H7 (cell line): ENCODE measurements around the gene GLMP. TPM values are rescaled to one million over a fixed set of nuclear protein-coding genes. Genes with fewer than 3 reads are reported as not detected.

Source experiments
- DNase-seq: peaks from one replicate; pipeline ENCODE4 v3.0.0; 2012
- H3K27me3 ChIP-seq: 2 replicates; pipeline ENCODE4 v1.6.0; 2011; ENCODE audit warnings: mild to moderate bottlenecking, low read length; ENCODE audit not compliant: control insufficient read depth, insufficient read depth
- H3K36me3 ChIP-seq: replicated peaks from 2 replicates; pipeline ENCODE4 v1.5.1; 2011; ENCODE audit warnings: low read length; ENCODE audit not compliant: control insufficient read depth, insufficient read depth
- H3K4me3 ChIP-seq: 2 replicates; pipeline ENCODE4 v1.5.1; 2011; ENCODE audit warnings: low read depth, mild to moderate bottlenecking, control low read depth, low read length, moderate library complexity; ENCODE audit not compliant: insufficient read depth
- total RNA-seq: library from RNA; depleted of rRNA; stranded (reverse); fragments of >200 nt; shearing (Covaris generic); gene quantifications from 2 replicates; pipeline ENCODE4 v1.2.3, GENCODE V29; 2014

Gene GLMP
- total RNA-seq, 1 experiment from 2014 or later = 120 TPM

- no peak overlapping the region for H3K4me3 ChIP-seq
- no peaks in the 10 kb centered on the region for H3K27me3 ChIP-seq
- peaks cover 30% of the 10 kb centered on the region for H3K36me3 ChIP-seq
- no peak for DNase-seq
Observed at GRCh38 chr1:156279837-156280236, 15.6 kb downstream of the GLMP start.

GRCh38 chr1:156276966-156277381, 18.5 kb downstream of the GLMP start:
- Histone ChIP-seq H3K27me3 (no peaks in the 10 kb centered on the region), H3K36me3 (peaks cover 51% of the 10 kb centered on the region), H3K4me3 (no peak overlapping the region)
- no peak for DNase-seq

- Histone ChIP-seq H3K27me3 (no peaks in the 10 kb centered on the region), H3K36me3 (peaks cover 54% of the 10 kb centered on the region), H3K4me3 (no peak overlapping the region)
- no peak for DNase-seq
Observed at GRCh38 chr1:156276532-156276931, 18.9 kb downstream of the GLMP start.

- peaks cover 63% of the 10 kb centered on the region for H3K36me3 ChIP-seq
- H3K4me3 ChIP-seq = no peak overlapping the region
- H3K27me3 ChIP-seq = no peaks in the 10 kb centered on the region
- DNase-seq = no peak
Observed at GRCh38 chr1:156270314-156270713, 25.2 kb downstream of the GLMP start.

GRCh38 chr1:156268336-156268735, 27.1 kb downstream of the GLMP start:
- Histone ChIP-seq H3K4me3 (no peak overlapping the region), H3K36me3 (peaks cover 55% of the 10 kb centered on the region), H3K27me3 (no peaks in the 10 kb centered on the region)
- DNase-seq = no peak

- Histone ChIP-seq H3K36me3 (peaks cover 57% of the 10 kb centered on the region), H3K4me3 (no peak overlapping the region), H3K27me3 (no peaks in the 10 kb centered on the region)
- DNase-seq = no peak
Observed at GRCh38 chr1:156266051-156266450, 29.4 kb downstream of the GLMP start.

- H3K27me3 ChIP-seq = no peaks in the 10 kb centered on the region
- H3K36me3 ChIP-seq = peaks cover 70% of the 10 kb centered on the region
- no peak for DNase-seq
- H3K4me3 ChIP-seq = no peak overlapping the region
Observed at GRCh38 chr1:156263288-156263655, 32.2 kb downstream of the GLMP start.

GRCh38 chr1:156262461-156263287, 32.8 kb downstream of the GLMP start:
- Histone ChIP-seq H3K27me3 (no peaks in the 10 kb centered on the region), H3K36me3 (peaks cover 70% of the 10 kb centered on the region), H3K4me3 (no peak overlapping the region)
- DNase-seq = no peak

- H3K36me3 ChIP-seq = peaks cover 60% of the 10 kb centered on the region
- DNase-seq = no peak
- no peaks in the 10 kb centered on the region for H3K27me3 ChIP-seq
- H3K4me3 ChIP-seq = no peak overlapping the region
Observed at GRCh38 chr1:156260896-156261295, 34.6 kb downstream of the GLMP start.

GRCh38 chr1:156259805-156260204, 35.7 kb downstream of the GLMP start:
- peaks cover 53% of the 10 kb centered on the region for H3K36me3 ChIP-seq
- DNase-seq = no peak

GRCh38 chr1:156258859-156259258, 36.6 kb downstream of the GLMP start:
- Histone ChIP-seq H3K27me3 (no peaks in the 10 kb centered on the region), H3K4me3 (no peak overlapping the region), H3K36me3 (peaks cover 53% of the 10 kb centered on the region)
- DNase-seq = no peak

More at GRCh38 chr1:156259805-156260204, 35.7 kb downstream of the GLMP start:
- Histone ChIP-seq H3K27me3 (no peaks in the 10 kb centered on the region), H3K4me3 (no peak overlapping the region)

- DNase-seq = no peak
- no peaks in the 10 kb centered on the region for H3K27me3 ChIP-seq
- peaks cover 55% of the 10 kb centered on the region for H3K36me3 ChIP-seq
- H3K4me3 ChIP-seq = no peak overlapping the region
Observed at GRCh38 chr1:156257711-156258110, 37.8 kb downstream of the GLMP start.

GRCh38 chr1:156253634-156254033, 41.8 kb downstream of the GLMP start:
- H3K27me3 ChIP-seq = no peaks in the 10 kb centered on the region
- peaks cover 47% of the 10 kb centered on the region for H3K36me3 ChIP-seq
- H3K4me3 ChIP-seq = no peak overlapping the region
- DNase-seq = no peak

GRCh38 chr1:156251527-156251926, 44.0 kb downstream of the GLMP start:
- Histone ChIP-seq H3K27me3 (no peaks in the 10 kb centered on the region), H3K4me3 (no peak overlapping the region), H3K36me3 (peaks cover 36% of the 10 kb centered on the region)
- DNase-seq = no peak

- Histone ChIP-seq H3K4me3 (no peak overlapping the region), H3K36me3 (peaks cover 35% of the 10 kb centered on the region), H3K27me3 (no peaks in the 10 kb centered on the region)
- no peak for DNase-seq
Observed at GRCh38 chr1:156249593-156249992, 45.9 kb downstream of the GLMP start.
